H9 (cell line): Measurements from ENCODE around the gene TGFBI. TPM values are rescaled to one million over a fixed set of nuclear protein-coding genes. Genes with fewer than 3 reads are reported as not detected.

Source experiments
- DNase-seq: peaks from one replicate; pipeline ENCODE4 v3.0.0-alpha.2; 2017
- H2AFZ ChIP-seq: one replicate; pipeline ENCODE4 v1.6.1; 2013; ENCODE audit warnings: mild to moderate bottlenecking, low read length, control low read depth, moderate library complexity
- H2AK5ac ChIP-seq: 2 replicates; pipeline ENCODE4 v1.6.1; 2013; ENCODE audit warnings: low read length, control low read depth, mixed read lengths; ENCODE audit not compliant: insufficient read length
- H2BK120ac ChIP-seq: one replicate; pipeline ENCODE4 v1.6.1; 2013; ENCODE audit warnings: low read depth, mild to moderate bottlenecking, low read length, control low read depth, inconsistent platforms; ENCODE audit not compliant: poor library complexity, severe bottlenecking
- H2BK12ac ChIP-seq: 2 replicates; pipeline ENCODE4 v1.6.1; 2013; ENCODE audit warnings: low read length, control low read depth, mixed read lengths, low read depth; ENCODE audit not compliant: insufficient read length
- H2BK15ac ChIP-seq: 2 replicates; pipeline ENCODE4 v1.6.1; 2013; ENCODE audit warnings: low read depth, low read length, control low read depth
- H2BK20ac ChIP-seq: one replicate; pipeline ENCODE4 v1.6.1; 2013; ENCODE audit warnings: low read depth, mild to moderate bottlenecking, low read length, control low read depth, inconsistent platforms; ENCODE audit not compliant: poor library complexity, severe bottlenecking
- H2BK5ac ChIP-seq: 2 replicates; pipeline ENCODE4 v1.6.1; 2013; ENCODE audit warnings: low read length, control low read depth, mixed read lengths; ENCODE audit not compliant: insufficient read length
- H3K14ac ChIP-seq: 2 replicates; pipeline ENCODE4 v1.6.1; 2013; ENCODE audit warnings: low read length, control low read depth; ENCODE audit not compliant: insufficient read depth
- H3K18ac ChIP-seq: 2 replicates; pipeline ENCODE4 v1.6.1; 2013; ENCODE audit warnings: low read depth, mild to moderate bottlenecking, mixed read lengths, low read length, control low read depth; ENCODE audit not compliant: insufficient read length
- H3K23ac ChIP-seq: 2 replicates; pipeline ENCODE4 v1.6.1; 2013; ENCODE audit warnings: low read length, control low read depth, mixed read lengths, low read depth; ENCODE audit not compliant: insufficient read length
- H3K23me2 ChIP-seq: 2 replicates; pipeline ENCODE4 v1.6.1; 2013; ENCODE audit warnings: low read depth, mild to moderate bottlenecking, mixed read lengths, low read length, control low read depth; ENCODE audit not compliant: insufficient read length, poor library complexity, severe bottlenecking
- H3K27ac ChIP-seq: 2 replicates; pipeline ENCODE4 v1.5.1; 2013; ENCODE audit warnings: low read length, control low read depth, mixed read lengths, low read depth; ENCODE audit not compliant: insufficient read length
- H3K27me3 ChIP-seq: 2 replicates; pipeline ENCODE4 v1.6.1; 2013; ENCODE audit warnings: low read length, control low read depth, inconsistent platforms; ENCODE audit not compliant: insufficient read depth
- H3K4ac ChIP-seq: 2 replicates; pipeline ENCODE4 v1.6.1; 2013; ENCODE audit warnings: low read depth, mild to moderate bottlenecking, control low read depth, inconsistent platforms, low read length, moderate library complexity
- H3K4me1 ChIP-seq: 2 replicates; pipeline ENCODE4 v1.6.1; 2013; ENCODE audit warnings: low read length, control low read depth, inconsistent platforms; ENCODE audit not compliant: insufficient read depth
- H3K4me2 ChIP-seq: 2 replicates; pipeline ENCODE4 v1.6.1; 2013; ENCODE audit warnings: low read length, control low read depth, mixed read lengths; ENCODE audit not compliant: insufficient read length, insufficient read depth
- H3K56ac ChIP-seq: 2 replicates; pipeline ENCODE4 v1.6.1; 2013; ENCODE audit warnings: low read depth, mild to moderate bottlenecking, mixed read lengths, low read length, control low read depth; ENCODE audit not compliant: insufficient read length
- H3K79me1 ChIP-seq: 2 replicates; pipeline ENCODE4 v1.6.1; 2013; ENCODE audit warnings: low read depth, mild to moderate bottlenecking, moderate library complexity, low read length, control low read depth, inconsistent platforms; ENCODE audit not compliant: insufficient read depth, poor library complexity, severe bottlenecking
- H3K79me2 ChIP-seq: 2 replicates; pipeline ENCODE4 v1.6.1; 2013; ENCODE audit warnings: low read length, control low read depth, inconsistent platforms; ENCODE audit not compliant: insufficient read depth
- H3K9ac ChIP-seq: 2 replicates; pipeline ENCODE4 v1.6.1; 2013; ENCODE audit warnings: low read length, control low read depth, mixed read lengths; ENCODE audit not compliant: insufficient read length; ENCODE audit errors: extremely low read depth
- H3K9me3 ChIP-seq: one replicate; pipeline ENCODE4 v1.6.1; 2013; ENCODE audit warnings: low read depth, low read length, inconsistent platforms; ENCODE audit not compliant: control insufficient read depth
- H3T11ph ChIP-seq: one replicate; pipeline ENCODE4 v1.6.1; 2013; ENCODE audit warnings: mild to moderate bottlenecking, low read length, control low read depth, inconsistent platforms
- H4K20me1 ChIP-seq: one replicate; pipeline ENCODE4 v1.6.1; 2013; ENCODE audit not compliant: control insufficient read depth, insufficient read length, insufficient read depth
- H4K5ac ChIP-seq: 2 replicates; pipeline ENCODE4 v1.6.1; 2013; ENCODE audit warnings: low read depth, mild to moderate bottlenecking, mixed read lengths, low read length, control low read depth; ENCODE audit not compliant: insufficient read length
- H4K8ac ChIP-seq: replicated peaks from 2 replicates; pipeline ENCODE4 v1.6.1; 2013; ENCODE audit warnings: low read length, control low read depth, mixed read lengths, low read depth; ENCODE audit not compliant: insufficient read length
- H4K91ac ChIP-seq: 2 replicates; pipeline ENCODE4 v1.6.1; 2013; ENCODE audit warnings: low read depth, mild to moderate bottlenecking, moderate library complexity, mixed read lengths, low read length, control low read depth; ENCODE audit not compliant: insufficient read length
- H3K27ac Mint-ChIP-seq, 3 experiments: 2 replicates in 2 of 3; 3 replicates in 1 of 3; pipeline ENCODE4 v1.8.0; 2020 to 2021; ENCODE audit warnings: mixed read lengths in 3 of 3, mild to moderate bottlenecking in 1 of 3, moderate library complexity in 1 of 3
- H3K27me3 Mint-ChIP-seq: 2 replicates; pipeline ENCODE4 v1.8.0; 2021; ENCODE audit warnings: low read depth, mild to moderate bottlenecking, moderate library complexity, mixed read lengths
- H3K36me3 Mint-ChIP-seq, 3 experiments: 2 replicates in 2 of 3; 3 replicates in 1 of 3; pipeline ENCODE4 v1.8.0; 2020 to 2021; ENCODE audit warnings: low read depth in 3 of 3, mixed read lengths in 3 of 3; ENCODE audit not compliant: insufficient read depth in 1 of 3
- H3K4me1 Mint-ChIP-seq, 2 experiments: 2 replicates each; pipeline ENCODE4 v1.8.0; 2020; ENCODE audit warnings: mixed read lengths in 2 of 2
- H3K4me3 Mint-ChIP-seq, 2 experiments: 2 replicates in 1 of 2; 3 replicates in 1 of 2; pipeline ENCODE4 v1.8.0; 2020 to 2021; ENCODE audit warnings: mild to moderate bottlenecking in 2 of 2, mixed read lengths in 2 of 2, moderate library complexity in 1 of 2
- H3K9me3 Mint-ChIP-seq, 2 experiments: 2 replicates in 1 of 2; 3 replicates in 1 of 2; pipeline ENCODE4 v1.8.0; 2020; ENCODE audit warnings: mild to moderate bottlenecking in 2 of 2, mixed read lengths in 2 of 2, moderate library complexity in 1 of 2
- WGBS: extraction: QIAGEN DNeasy Blood & Tissue Kit; methylation state at CpG from one replicate; pipeline ENCODE4 v1.1.7; 2013; ENCODE audit warnings: missing lambda C conversion rate, low lambda C conversion rate, mixed read lengths; ENCODE audit not compliant: insufficient read length; ENCODE audit errors: extremely low coverage; 5-methylcytosine and 5-hydroxymethylcytosine counted together
- total RNA-seq: library from RNA; stranded (reverse); gene quantifications from 2 replicates; pipeline ENCODE4 v1.2.1, GENCODE V29; 2021
- TF ChIP-seq, protein P1 (sequence below): fragments of 200-600 bp; sonication (generic); conservative IDR thresholded peaks from 3 replicates; pipeline ENCODE4 v1.8.0; 2021; ENCODE audit warnings: antibody characterized with exemption, mild to moderate bottlenecking

The TGFBI gene
- total RNA-seq, 1 experiment from 2014 or later: 4.7 TPM

DNA sequence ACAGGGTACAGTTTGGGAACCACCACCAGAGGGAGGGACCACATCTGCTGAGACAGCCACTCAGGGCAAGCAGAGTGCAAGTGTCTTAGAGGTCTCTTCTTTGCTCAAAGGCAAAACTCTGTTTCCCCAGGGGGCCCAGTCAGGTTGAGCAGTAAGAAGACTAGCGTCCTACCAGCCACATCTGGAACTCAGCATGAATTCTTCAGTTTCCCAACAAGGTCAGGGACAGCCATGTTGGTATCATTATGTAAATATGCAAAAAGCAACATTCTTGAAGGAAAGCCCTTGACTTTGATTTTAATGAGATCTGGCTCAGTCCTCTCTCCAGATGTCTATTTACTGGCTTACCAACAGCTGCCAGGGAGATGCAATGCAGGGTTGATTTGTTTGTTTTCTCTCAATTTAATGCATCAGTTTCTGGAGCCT is 46.7 kb downstream of the TGFBI start:
- Histone ChIP-seq H3K56ac (no peak overlapping the region), H3K79me2 (no peaks in the 10 kb centered on the region), H3K4me1 (peaks cover 6% of the 10 kb centered on the region), H4K8ac (no peak overlapping the region), H3K23me2 (no peaks in the 10 kb centered on the region), H3K9me3 (no peaks in the 10 kb centered on the region), H3K27ac (no peak overlapping the region), H3K14ac (no peak overlapping the region), H2AFZ (no peak overlapping the region), H2AK5ac (no peak overlapping the region), H3K4ac (no peak overlapping the region), H4K20me1 (no peaks in the 10 kb centered on the region), H3K79me1 (no peaks in the 10 kb centered on the region), H3K23ac (no peak overlapping the region), H2BK5ac (no peak overlapping the region), H2BK12ac (no peak overlapping the region), H4K91ac (no peak overlapping the region), H2BK15ac (no peak overlapping the region), H3K18ac (no peak overlapping the region), H2BK120ac (no peak overlapping the region), H3K9ac (no peak overlapping the region), H3T11ph (no peak overlapping the region), H3K27me3 (no peaks in the 10 kb centered on the region), H3K4me2 (no peak overlapping the region), H4K5ac (no peak overlapping the region), H2BK20ac (no peak overlapping the region)
- H3K27ac Mint-ChIP-seq: no peak overlapping the region
- TF ChIP-seq, protein P1, sequence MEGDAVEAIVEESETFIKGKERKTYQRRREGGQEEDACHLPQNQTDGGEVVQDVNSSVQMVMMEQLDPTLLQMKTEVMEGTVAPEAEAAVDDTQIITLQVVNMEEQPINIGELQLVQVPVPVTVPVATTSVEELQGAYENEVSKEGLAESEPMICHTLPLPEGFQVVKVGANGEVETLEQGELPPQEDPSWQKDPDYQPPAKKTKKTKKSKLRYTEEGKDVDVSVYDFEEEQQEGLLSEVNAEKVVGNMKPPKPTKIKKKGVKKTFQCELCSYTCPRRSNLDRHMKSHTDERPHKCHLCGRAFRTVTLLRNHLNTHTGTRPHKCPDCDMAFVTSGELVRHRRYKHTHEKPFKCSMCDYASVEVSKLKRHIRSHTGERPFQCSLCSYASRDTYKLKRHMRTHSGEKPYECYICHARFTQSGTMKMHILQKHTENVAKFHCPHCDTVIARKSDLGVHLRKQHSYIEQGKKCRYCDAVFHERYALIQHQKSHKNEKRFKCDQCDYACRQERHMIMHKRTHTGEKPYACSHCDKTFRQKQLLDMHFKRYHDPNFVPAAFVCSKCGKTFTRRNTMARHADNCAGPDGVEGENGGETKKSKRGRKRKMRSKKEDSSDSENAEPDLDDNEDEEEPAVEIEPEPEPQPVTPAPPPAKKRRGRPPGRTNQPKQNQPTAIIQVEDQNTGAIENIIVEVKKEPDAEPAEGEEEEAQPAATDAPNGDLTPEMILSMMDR: peak; percentile 29; the same call in 2 of the 3 replicates
- no peaks in the 10 kb centered on the region for H3K9me3 Mint-ChIP-seq
- no peaks in the 10 kb centered on the region; a peak in 1 of 7 replicates for H3K36me3 Mint-ChIP-seq
- peaks cover 14% of the 10 kb centered on the region for H3K27me3 Mint-ChIP-seq
- H3K4me3 Mint-ChIP-seq: no peak overlapping the region
- peaks cover 5 to 6% of the 10 kb centered on the region in 2 experiments; a peak in 2 of 4 replicates for H3K4me1 Mint-ChIP-seq
- WGBS: no CpG with 5 or more reads among the region's 1 CpG
- no peak for DNase-seq
